Mesendoderm (in vitro differentiated cells): ENCODE measurements around the gene DAW1.
A peak's percentile ranks its signal among the peaks of the same experiment; 100 is the strongest.

ENCODE experiments used
- DNase-seq: peaks from one replicate; pipeline ENCODE4 v3.0.0; 2013
- H2AK5ac ChIP-seq: 2 replicates; pipeline ENCODE4 v1.6.1; 2013; ENCODE audit warnings: low read length, inconsistent platforms
- H2BK120ac ChIP-seq: 2 replicates; pipeline ENCODE4 v1.6.1; 2013; ENCODE audit warnings: low read depth, mild to moderate bottlenecking, low read length, moderate library complexity, mixed read lengths
- H2BK15ac ChIP-seq: replicated peaks from 2 replicates; pipeline ENCODE4 v1.6.1; 2013; ENCODE audit warnings: low read depth, mild to moderate bottlenecking, moderate library complexity
- H2BK5ac ChIP-seq: 2 replicates; pipeline ENCODE4 v1.6.1; 2013; ENCODE audit warnings: low read length, inconsistent platforms
- H3K18ac ChIP-seq: 2 replicates; pipeline ENCODE4 v1.6.1; 2013; ENCODE audit warnings: mild to moderate bottlenecking, low read length, mixed read lengths
- H3K23ac ChIP-seq: one replicate; pipeline ENCODE4 v1.6.1; 2013; ENCODE audit warnings: low read length
- H3K27ac ChIP-seq: 2 replicates; pipeline ENCODE4 v1.5.1; 2013; ENCODE audit warnings: low read depth, mild to moderate bottlenecking, inconsistent platforms, low read length, moderate library complexity
- H3K27me3 ChIP-seq: 2 replicates; pipeline ENCODE4 v1.6.1; 2013; ENCODE audit warnings: low read length, control low read depth, mild to moderate bottlenecking, inconsistent platforms; ENCODE audit not compliant: insufficient read depth, poor library complexity
- H3K36me3 ChIP-seq: 2 replicates; pipeline ENCODE4 v1.6.1; 2013; ENCODE audit warnings: low read length, inconsistent platforms; ENCODE audit not compliant: control insufficient read depth, insufficient read depth
- H3K4ac ChIP-seq: one replicate; pipeline ENCODE4 v1.6.1; 2013; ENCODE audit warnings: low read depth, mild to moderate bottlenecking, low read length, moderate library complexity
- H3K4me1 ChIP-seq: 2 replicates; pipeline ENCODE4 v1.6.1; 2013; ENCODE audit warnings: low read depth, low read length, inconsistent platforms; ENCODE audit not compliant: control insufficient read depth
- H3K4me2 ChIP-seq: 2 replicates; pipeline ENCODE4 v1.6.1; 2013; ENCODE audit warnings: low read length
- H3K4me3 ChIP-seq: 2 replicates; pipeline ENCODE4 v1.5.1; 2013; ENCODE audit warnings: mild to moderate bottlenecking, low read length
- H3K56ac ChIP-seq: one replicate; pipeline ENCODE4 v1.6.1; 2013; ENCODE audit warnings: low read length
- H3K79me1 ChIP-seq: 2 replicates; pipeline ENCODE4 v1.6.1; 2013; ENCODE audit warnings: low read length, inconsistent platforms
- H3K79me2 ChIP-seq: 2 replicates; pipeline ENCODE4 v1.6.1; 2013; ENCODE audit warnings: mild to moderate bottlenecking, low read length; ENCODE audit not compliant: control insufficient read depth, insufficient read depth
- H3K9ac ChIP-seq: 2 replicates; pipeline ENCODE4 v1.6.1; 2013; ENCODE audit warnings: low read length, inconsistent platforms
- H4K5ac ChIP-seq: one replicate; pipeline ENCODE4 v1.6.1; 2013; ENCODE audit warnings: low read length
- H4K8ac ChIP-seq: one replicate; pipeline ENCODE4 v1.6.1; 2013; ENCODE audit warnings: low read depth, mild to moderate bottlenecking, control low read depth, low read length, moderate library complexity
- WGBS: extraction: QIAGEN DNeasy Blood & Tissue Kit; methylation state at CpG from one replicate; pipeline ENCODE4 v1.1.7; 2013; ENCODE audit warnings: low lambda C conversion rate, missing lambda C conversion rate; ENCODE audit not compliant: insufficient coverage; ENCODE audit errors: extremely low coverage; 5-methylcytosine and 5-hydroxymethylcytosine counted together

DAW1 gene

GRCh38 chr2:227884511-227884947 is 13.1 kb downstream of the DAW1 start:
- Histone ChIP-seq H2AK5ac (no peak overlapping the region), H2BK120ac (no peak overlapping the region), H3K4ac (no peak overlapping the region), H3K4me1 (no peaks in the 10 kb centered on the region), H3K56ac (peak overlapping the region; percentile 70), H4K5ac (no peak overlapping the region), H3K23ac (no peak overlapping the region), H3K4me3 (no peak overlapping the region), H2BK15ac (no peak overlapping the region), H3K27ac (no peak overlapping the region), H3K27me3 (no peaks in the 10 kb centered on the region), H3K79me2 (no peaks in the 10 kb centered on the region), H3K36me3 (no peaks in the 10 kb centered on the region), H3K79me1 (no peaks in the 10 kb centered on the region), H3K18ac (no peak overlapping the region), H3K9ac (no peak overlapping the region), H4K8ac (no peak overlapping the region), H2BK5ac (no peak overlapping the region), H3K4me2 (no peak overlapping the region)
- DNase-seq = peak; percentile 92
- no CpG with 5 or more reads among the region's 6 CpGs for WGBS

- no peak for DNase-seq
- H3K56ac ChIP-seq = no peak overlapping the region
- no peak overlapping the region for H3K18ac ChIP-seq
- no peak overlapping the region for H4K5ac ChIP-seq
- H3K36me3 ChIP-seq = no peaks in the 10 kb centered on the region
- no peak overlapping the region for H3K4me2 ChIP-seq
- H3K9ac ChIP-seq = no peak overlapping the region
- H3K4me3 ChIP-seq = no peak overlapping the region
- no peaks in the 10 kb centered on the region for H3K79me1 ChIP-seq
- H2BK120ac ChIP-seq = no peak overlapping the region
- no peaks in the 10 kb centered on the region for H3K27me3 ChIP-seq
- H2AK5ac ChIP-seq = no peak overlapping the region
- no CpG with 5 or more reads among the region's 4 CpGs for WGBS
- no peaks in the 10 kb centered on the region for H3K79me2 ChIP-seq
- no peak overlapping the region for H4K8ac ChIP-seq
- no peaks in the 10 kb centered on the region for H3K4me1 ChIP-seq
- H2BK15ac ChIP-seq = no peak overlapping the region
- H2BK5ac ChIP-seq = no peak overlapping the region
- no peak overlapping the region for H3K4ac ChIP-seq
- no peak overlapping the region for H3K23ac ChIP-seq
- H3K27ac ChIP-seq = no peak overlapping the region
These were observed 14.7 kb downstream of the DAW1 start for GRCh38 chr2:227886149-227886548.

- peak; percentile 55 for DNase-seq
- Histone ChIP-seq H2AK5ac (no peak overlapping the region), H3K4me1 (no peaks in the 10 kb centered on the region), H3K79me2 (no peaks in the 10 kb centered on the region), H3K56ac (no peak overlapping the region), H4K5ac (no peak overlapping the region), H2BK120ac (no peak overlapping the region), H3K4ac (no peak overlapping the region), H3K36me3 (no peaks in the 10 kb centered on the region), H4K8ac (no peak overlapping the region), H2BK5ac (no peak overlapping the region), H3K23ac (no peak overlapping the region), H3K4me3 (no peak overlapping the region), H2BK15ac (no peak overlapping the region), H3K27ac (no peak overlapping the region), H3K27me3 (no peaks in the 10 kb centered on the region), H3K9ac (no peak overlapping the region), H3K79me1 (no peaks in the 10 kb centered on the region), H3K18ac (no peak overlapping the region), H3K4me2 (no peak overlapping the region)
- no CpG with 5 or more reads among the region's 5 CpGs for WGBS
These were observed 16.9 kb downstream of the DAW1 start for GRCh38 chr2:227888289-227888688.

- no peak overlapping the region for H3K9ac ChIP-seq
- H3K4me2 ChIP-seq = no peak overlapping the region
- no peak for DNase-seq
- H4K5ac ChIP-seq = no peak overlapping the region
- no peaks in the 10 kb centered on the region for H3K27me3 ChIP-seq
- H3K36me3 ChIP-seq = no peaks in the 10 kb centered on the region
- H3K79me1 ChIP-seq = no peaks in the 10 kb centered on the region
- no peak overlapping the region for H4K8ac ChIP-seq
- no CpG with 5 or more reads among the region's 5 CpGs for WGBS
- H3K18ac ChIP-seq = no peak overlapping the region
- H3K23ac ChIP-seq = no peak overlapping the region
- H2BK5ac ChIP-seq = no peak overlapping the region
- H3K27ac ChIP-seq = no peak overlapping the region
- no peak overlapping the region for H3K4me3 ChIP-seq
- no peak overlapping the region for H2AK5ac ChIP-seq
- no peak overlapping the region for H3K56ac ChIP-seq
- no peaks in the 10 kb centered on the region for H3K4me1 ChIP-seq
- H3K4ac ChIP-seq = no peak overlapping the region
- H2BK15ac ChIP-seq = no peak overlapping the region
- no peak overlapping the region for H2BK120ac ChIP-seq
- H3K79me2 ChIP-seq = no peaks in the 10 kb centered on the region
These were observed 17.9 kb downstream of the DAW1 start for GRCh38 chr2:227889336-227889735.

GRCh38 chr2:227890495-227891079 is 19.2 kb downstream of the DAW1 start:
- Histone ChIP-seq H4K5ac (no peak overlapping the region), H3K23ac (no peak overlapping the region), H3K36me3 (no peaks in the 10 kb centered on the region), H2BK15ac (no peak overlapping the region), H2AK5ac (no peak overlapping the region), H3K4me3 (no peak overlapping the region), H3K9ac (no peak overlapping the region), H3K79me1 (no peaks in the 10 kb centered on the region), H3K27me3 (no peaks in the 10 kb centered on the region), H3K4ac (no peak overlapping the region), H3K79me2 (no peaks in the 10 kb centered on the region), H4K8ac (no peak overlapping the region), H3K4me2 (no peak overlapping the region), H3K56ac (no peak overlapping the region), H3K18ac (no peak overlapping the region), H3K27ac (no peak overlapping the region), H3K4me1 (no peaks in the 10 kb centered on the region), H2BK5ac (no peak overlapping the region), H2BK120ac (no peak overlapping the region)
- no CpG with 5 or more reads among the region's 2 CpGs for WGBS
- DNase-seq = peak; percentile 38

- no peaks in the 10 kb centered on the region for H3K79me2 ChIP-seq
- no peak overlapping the region for H3K23ac ChIP-seq
- no peak for DNase-seq
- no peak overlapping the region for H3K4me3 ChIP-seq
- H3K27ac ChIP-seq = no peak overlapping the region
- no peaks in the 10 kb centered on the region for H3K4me1 ChIP-seq
- H3K18ac ChIP-seq = no peak overlapping the region
- H3K4me2 ChIP-seq = no peak overlapping the region
- H3K79me1 ChIP-seq = no peaks in the 10 kb centered on the region
- H2AK5ac ChIP-seq = no peak overlapping the region
- H3K4ac ChIP-seq = no peak overlapping the region
- H2BK5ac ChIP-seq = no peak overlapping the region
- H3K56ac ChIP-seq = no peak overlapping the region
- no CpG with 5 or more reads among the region's 2 CpGs for WGBS
- H2BK120ac ChIP-seq = no peak overlapping the region
- H2BK15ac ChIP-seq = no peak overlapping the region
- no peak overlapping the region for H4K8ac ChIP-seq
- H4K5ac ChIP-seq = no peak overlapping the region
- no peaks in the 10 kb centered on the region for H3K36me3 ChIP-seq
- H3K9ac ChIP-seq = no peak overlapping the region
- H3K27me3 ChIP-seq = no peaks in the 10 kb centered on the region
These were observed 20.2 kb downstream of the DAW1 start for GRCh38 chr2:227891673-227892072.
